ENCODE results near the gene FRZB.
"Not testable (repeated sequence)": the region's sequence is repeated elsewhere in the genome, so short reads cannot be mapped to it uniquely, and the experiment has no call there.

The FRZB gene

DNA sequence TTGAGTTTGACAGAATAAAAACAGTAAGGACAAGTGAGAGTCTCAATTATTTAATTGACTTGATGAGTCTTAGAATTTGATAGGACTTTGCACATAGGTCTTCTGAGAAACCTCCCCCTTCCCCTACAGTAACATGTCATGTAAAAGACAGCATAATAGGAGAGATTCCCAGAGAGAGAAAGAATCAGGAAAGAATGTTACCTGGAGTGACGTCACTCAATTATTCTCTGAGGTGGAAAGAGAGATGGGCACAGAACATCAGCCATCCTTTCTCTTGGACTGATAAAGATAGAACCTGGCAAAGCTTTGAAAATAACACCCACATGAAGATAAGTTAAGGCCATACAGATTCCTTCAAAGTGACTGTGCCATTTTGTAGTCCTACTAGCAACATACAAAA lies 19.3 kb upstream of the FRZB start:
- TF ChIP-seq CTCF (IDR thresholded peaks at IDR 0.05; ENCODE audit: insufficient read depth, low read length, missing control alignments) = no peak
- no peak overlapping the region for H3K4me3 ChIP-seq (ENCODE audit: low read depth, low read length)
- DNase-seq (ENCODE audit: low read depth, low spot score) = no peak
- ChIA-PET POLR2A (no interaction called here), CTCF (no interaction called here)

- DNase-seq (ENCODE audit: low read depth, low spot score) = no peak
- CTCF ChIA-PET = no interaction called here
- TF ChIP-seq CTCF (IDR thresholded peaks at IDR 0.05; ENCODE audit: insufficient read depth, low read length, missing control alignments) = no peak
- POLR2A ChIA-PET = no interaction called here
- H3K4me3 ChIP-seq (ENCODE audit: low read depth, low read length) = no peak overlapping the region
Measured at GRCh38 chr2:182883451-182883850, 17.0 kb upstream of the FRZB start.

DNA sequence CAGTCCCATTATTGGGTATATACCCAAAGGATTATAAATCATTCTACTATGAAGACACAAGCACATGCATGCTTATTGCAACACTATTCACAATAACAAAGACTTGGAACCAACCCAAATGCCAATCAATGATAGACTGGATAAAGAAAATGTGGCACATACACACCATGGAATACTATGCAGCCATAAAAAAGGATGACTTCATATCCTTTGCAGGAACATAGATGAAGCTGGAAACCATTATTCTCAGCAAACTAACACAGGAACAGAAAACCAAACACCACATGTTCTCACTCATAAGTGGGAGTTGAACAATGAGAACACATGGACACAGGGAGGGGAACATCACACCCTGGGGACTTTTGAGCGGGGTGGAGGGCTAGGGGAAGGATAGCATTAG lies 13.7 kb upstream of the FRZB start:
- H3K4me3 ChIP-seq (ENCODE audit: low read depth, low read length); CTCF ChIA-PET; POLR2A ChIA-PET; DNase-seq (ENCODE audit: low read depth, low spot score): not testable (repeated sequence)

GRCh38 chr2:182876653-182877052 lies 10.2 kb upstream of the FRZB start:
- H3K4me3 ChIP-seq (ENCODE audit: low read depth, low read length); CTCF ChIA-PET; POLR2A ChIA-PET; DNase-seq (ENCODE audit: low read depth, low spot score): not testable (repeated sequence)

DNA sequence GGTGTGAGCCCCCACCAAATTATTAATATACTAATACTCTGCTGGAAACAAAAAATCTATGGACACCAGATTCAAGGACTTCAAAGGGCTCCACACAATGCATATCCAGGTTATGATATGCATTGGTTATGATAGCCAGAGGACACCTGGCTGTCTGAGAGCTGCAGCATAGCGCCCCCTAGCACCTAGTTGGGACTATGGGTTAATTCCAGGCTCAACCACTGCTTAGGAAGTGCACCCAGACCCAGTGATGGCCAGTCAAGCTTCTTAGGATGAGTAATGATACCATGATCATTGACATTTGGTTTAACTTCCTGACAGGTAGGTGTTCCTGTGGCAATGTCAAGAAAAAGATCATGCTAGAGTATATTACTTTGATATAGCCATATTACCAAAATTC lies 3.8 kb upstream of the FRZB start:
- POLR2A ChIA-PET = no interaction called here
- DNase-seq (ENCODE audit: low read depth, low spot score) = no peak
- TF ChIP-seq CTCF (IDR thresholded peaks at IDR 0.05; ENCODE audit: insufficient read depth, low read length, missing control alignments) = no peak
- no peak overlapping the region for H3K4me3 ChIP-seq (ENCODE audit: low read depth, low read length)
- CTCF ChIA-PET = no interaction called here

DNA sequence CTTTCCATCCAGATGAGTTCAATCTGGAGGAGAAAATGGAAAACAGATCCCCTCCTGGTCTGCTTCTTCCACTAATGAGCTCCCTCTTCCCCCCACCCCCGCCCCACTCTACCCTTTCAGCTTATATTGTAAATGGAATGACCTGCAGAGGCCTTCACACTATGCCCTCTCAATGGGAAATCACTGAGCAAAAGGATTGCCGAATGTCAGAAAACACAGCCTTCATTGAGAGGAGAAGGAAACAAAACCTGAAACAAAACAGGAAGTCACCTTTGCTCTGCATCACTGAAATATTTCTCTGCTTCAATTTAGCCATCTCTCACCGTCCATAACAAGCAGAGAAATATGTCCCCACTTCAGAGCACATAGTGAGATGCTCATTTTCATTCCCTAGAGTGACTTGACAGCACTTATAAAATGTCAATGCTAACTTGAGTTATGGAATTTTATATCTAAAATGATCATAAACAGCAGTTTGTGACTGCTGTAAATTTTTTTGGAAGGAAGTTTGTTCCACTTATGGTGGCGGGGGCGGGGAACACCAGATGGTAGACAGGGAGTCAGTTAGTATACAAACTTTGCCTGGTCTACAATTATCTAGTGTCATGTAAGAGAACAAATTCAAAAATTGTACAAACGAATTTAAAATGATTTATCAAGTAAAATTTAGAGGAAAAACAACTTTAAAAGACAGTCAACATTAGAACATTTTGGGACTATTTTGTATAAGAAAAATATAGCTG lies 1.8 kb upstream of the FRZB start:
- DNase-seq (ENCODE audit: low read depth, low spot score) = no peak
- ChIA-PET CTCF (interaction anchor here (0.7 to 1.2 kb wide), 3 partner anchors 10 to 125 kb away, joined by 3 to 4 read pairs (median 3); no protein-coding TSS in a partner anchor), POLR2A (no interaction called here)
- no peak for TF ChIP-seq CTCF (IDR thresholded peaks at IDR 0.05; ENCODE audit: insufficient read depth, low read length, missing control alignments)
- H3K4me3 ChIP-seq (ENCODE audit: low read depth, low read length) = no peak overlapping the region

DNA sequence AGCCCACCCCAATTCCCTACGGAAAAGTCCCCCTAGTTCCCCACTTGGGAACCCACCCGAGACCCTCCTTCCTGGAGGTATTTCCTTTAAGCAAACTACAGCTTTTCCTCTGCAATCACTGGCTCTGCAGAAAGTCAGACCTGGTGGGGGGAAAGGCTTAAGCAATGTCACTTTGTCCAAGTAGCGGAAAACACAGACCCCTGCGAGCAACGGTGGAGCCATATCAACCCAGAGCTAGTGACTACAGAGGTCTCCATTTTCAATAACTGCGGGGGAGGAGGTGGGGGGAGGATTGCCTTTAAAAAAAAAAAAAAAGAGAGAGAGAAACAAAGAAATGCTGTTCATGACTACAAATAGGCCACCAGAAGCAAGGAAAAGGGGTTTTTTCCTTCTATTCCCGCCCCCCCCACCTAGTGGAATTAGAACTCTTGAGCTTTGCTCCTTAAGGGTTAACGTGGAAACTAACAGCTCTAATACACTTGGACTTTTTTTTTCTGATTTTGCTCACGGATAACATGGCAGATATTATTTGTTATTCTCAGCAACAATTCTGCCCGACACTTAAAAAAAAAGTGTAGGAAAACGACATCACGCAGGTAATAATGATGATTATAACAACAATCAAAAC lies 1.1 kb upstream of the FRZB start:
- TF ChIP-seq CTCF (IDR thresholded peaks at IDR 0.05; ENCODE audit: insufficient read depth, low read length, missing control alignments) = no peak
- CTCF ChIA-PET = interaction anchor here (0.7 to 1.2 kb wide), 4 partner anchors 10 to 126 kb away, joined by 3 to 4 read pairs (median 3); no protein-coding TSS in a partner anchor
- POLR2A ChIA-PET = no interaction called here
- no peak for DNase-seq (ENCODE audit: low read depth, low spot score)
- H3K4me3 ChIP-seq (ENCODE audit: low read depth, low read length) = peak overlapping the region; percentile 59
